ENCODE measurements around the gene CNTNAP2. TPM values are rescaled to one million over a fixed set of nuclear protein-coding genes. Genes with fewer than 3 reads are reported as not detected.

The CNTNAP2 gene
- total and polyA plus RNA-seq, 2 of the 8 experiments (the other 6 are each of a cell fraction or from before 2014, with no cell fraction given) = 27.9 to 71.0 TPM

- Histone ChIP-seq H2BK20ac (ENCODE audit: low read length) (no peak overlapping the region), H2BK15ac (ENCODE audit: low read length) (no peak overlapping the region), H3K23me2 (ENCODE audit: low read depth, low read length) (no peaks in the 10 kb centered on the region), H3K56ac (replicated peaks; ENCODE audit: insufficient read length, low read depth, low read length) (no peak overlapping the region), H3K4me1 (replicated peaks in 1 of 4; ENCODE audit: control insufficient read depth in 3 of 4, insufficient read depth in 4 of 4, low read length in 3 of 4) (no peaks in the 10 kb centered on the region), H3K23ac (ENCODE audit: insufficient read length) (no peak overlapping the region), H3K27ac (ENCODE audit: low read depth, low read length) (no peak overlapping the region), H3K27me3 (replicated peaks in 1 of 4; ENCODE audit: control insufficient read depth in 3 of 4, extremely low read depth in 1 of 4, insufficient read depth in 3 of 4, low read length in 3 of 4) (peaks cover 0 to 1% (median 0%) of the 10 kb centered on the region in 4 experiments; a peak in 1 of 7 replicates), H4K91ac (replicated peaks; ENCODE audit: insufficient read length, low read length) (no peak overlapping the region), H2BK12ac (ENCODE audit: low read depth, low read length) (no peak overlapping the region), H3K36me3 (ENCODE audit: control insufficient read depth in 2 of 4, insufficient read depth in 4 of 4, low read length in 3 of 4) (no peaks in the 10 kb centered on the region), H3K4me3 (ENCODE audit: extremely low read depth in 1 of 4, insufficient read depth in 2 of 4, low read depth in 3 of 4, low read length in 4 of 4) (no peak overlapping the region), H2BK120ac (replicated peaks; ENCODE audit: low read depth, low read length) (no peak overlapping the region), H3K18ac (ENCODE audit: extremely low read depth, low read length) (no peak overlapping the region), H3K79me2 (ENCODE audit: control insufficient read depth in 1 of 2, insufficient read depth in 2 of 2, low read length in 2 of 2) (no peaks in the 10 kb centered on the region), H2AFZ (ENCODE audit: low read length) (no peak overlapping the region), H4K20me1 (replicated peaks in 1 of 2; ENCODE audit: control insufficient read depth in 1 of 2, insufficient read depth in 2 of 2, low read length in 2 of 2) (no peaks in the 10 kb centered on the region), H3K14ac (ENCODE audit: insufficient read length) (no peak overlapping the region), H3K4me2 (ENCODE audit: insufficient read depth in 1 of 2, low read depth in 2 of 2, low read length in 2 of 2) (no peak overlapping the region), H3K9ac (replicated peaks in 1 of 4; ENCODE audit: extremely low read depth in 1 of 4, low read depth in 3 of 4, low read length in 3 of 4) (no peak overlapping the region), H3K79me1 (ENCODE audit: low read depth, low read length) (no peaks in the 10 kb centered on the region), H4K5ac (ENCODE audit: insufficient read length, low read depth, low read length) (no peak overlapping the region), H2AK5ac (ENCODE audit: low read depth, low read length) (no peak overlapping the region), H2BK5ac (ENCODE audit: low read depth, low read length) (no peak overlapping the region), H3K4ac (replicated peaks; ENCODE audit: insufficient read length, low read depth, low read length) (no peak overlapping the region), H3K9me3 (ENCODE audit: insufficient read depth in 2 of 2, low read depth in 1 of 2, low read length in 1 of 2) (no peaks in the 10 kb centered on the region), H4K8ac (ENCODE audit: extremely low read depth, insufficient read depth, low read length) (no peak overlapping the region)
- FAIRE-seq (no peak), DNase-seq (ENCODE audit: low read depth in 1 of 2, low spot score in 2 of 2) (no peak)
- 88% methylated on average over 1 of the region's 1 CpG; no CpG with 5 or more reads in 1 of the 2 experiments for WGBS, 2 experiments (ENCODE audit: extremely low coverage in 1 of 2, insufficient coverage in 1 of 2, insufficient read length in 1 of 2, insufficient replicate concordance in 2 of 2, low coverage in 1 of 2, low lambda C conversion rate in 2 of 2, missing lambda C conversion rate in 1 of 2)
- CTCF ChIA-PET (ENCODE audit: partially characterized antibody) = interaction anchor here (1.0 to 1.6 kb wide), 2 partner anchors 11 to 69 kb away, joined by 4 to 5 read pairs; no protein-coding TSS in a partner anchor
- POLR2A ChIA-PET (ENCODE audit: partially characterized antibody) = no interaction called here
- TF ChIP-seq SAP30 (IDR thresholded peaks at IDR 0.05; ENCODE audit: insufficient read depth, insufficient replicate concordance, low read length) (no peak), ASH2L (IDR thresholded peaks at IDR 0.05; ENCODE audit: low read length) (no peak), CHD1 (IDR thresholded peaks at IDR 0.05; ENCODE audit: low read depth, low read length) (no peak), TAF1 (IDR thresholded peaks at IDR 0.05; ENCODE audit: low read depth, low read length) (no peak), GTF2F1 (IDR thresholded peaks at IDR 0.05; ENCODE audit: borderline replicate concordance, low read depth, low read length) (no peak), ATF2 (IDR thresholded peaks at IDR 0.05; ENCODE audit: low read length) (no peak), EP300 (IDR thresholded peaks at IDR 0.05; ENCODE audit: borderline replicate concordance in 1 of 2, low read depth in 2 of 2, low read length in 2 of 2) (no peak), JUND (IDR thresholded peaks at IDR 0.05; ENCODE audit: low read length) (no peak), POU5F1 (IDR thresholded peaks at IDR 0.05; ENCODE audit: low read depth, low read length) (no peak), FOSL1 (IDR thresholded peaks at IDR 0.05; ENCODE audit: insufficient read depth, low read depth, low read length) (no peak), HDAC2 (IDR thresholded peaks at IDR 0.05; ENCODE audit: borderline replicate concordance in 1 of 2, low read depth in 2 of 2, low read length in 2 of 2) (no peak)
Measured at GRCh38 chr7:148172920-148173319, 2056.3 kb downstream of the CNTNAP2 start.
